CD14-positive monocyte (primary cell): Measurements from ENCODE around the gene CRISPLD2. TPM values are rescaled to one million over a fixed set of nuclear protein-coding genes. Genes with fewer than 3 reads are reported as not detected.

Experiments used
- DNase-seq, 3 donors: peaks; one replicate each; pipeline ENCODE4 v3.0.0-alpha.2; 2011 to 2022
- H2AFZ ChIP-seq: 2 replicates; pipeline ENCODE4 v1.6.0; 2012; ENCODE audit warnings: mild to moderate bottlenecking, low read depth, low read length, inconsistent platforms; ENCODE audit not compliant: insufficient read depth, poor library complexity, severe bottlenecking
- H3K27ac ChIP-seq, 2 donors: 1 replicate in 1 of 2; 2 replicates in 1 of 2; pipeline ENCODE4 v1.5.1; 2012 to 2013; ENCODE audit warnings: low read length in 2 of 2, control low read depth in 1 of 2, inconsistent platforms in 1 of 2, low read depth in 1 of 2, mild to moderate bottlenecking in 1 of 2
- H3K27me3 ChIP-seq, 2 donors: one replicate each; pipeline versions ENCODE4 v1.6.0 to v1.6.1; 2011 to 2013; ENCODE audit warnings: low read length in 2 of 2; ENCODE audit not compliant: control insufficient read depth in 2 of 2, insufficient read depth in 2 of 2
- H3K36me3 ChIP-seq, 2 donors: replicated peaks in 1 of 2; 1 replicate in 1 of 2; 2 replicates in 1 of 2; pipeline versions ENCODE4 v1.5.1 to v1.6.1; 2012 to 2013; ENCODE audit warnings: low read length in 2 of 2, control low read depth in 1 of 2, inconsistent platforms in 1 of 2, mild to moderate bottlenecking in 1 of 2; ENCODE audit not compliant: insufficient read depth in 2 of 2, control insufficient read depth in 1 of 2
- H3K4me1 ChIP-seq, 2 donors: 1 replicate in 1 of 2; 2 replicates in 1 of 2; pipeline versions ENCODE4 v1.5.1 to v1.6.1; 2012 to 2013; ENCODE audit warnings: low read length in 2 of 2, control low read depth in 1 of 2, inconsistent platforms in 1 of 2, mild to moderate bottlenecking in 1 of 2, moderate library complexity in 1 of 2; ENCODE audit not compliant: insufficient read depth in 2 of 2, control insufficient read depth in 1 of 2
- H3K4me2 ChIP-seq: replicated peaks from 2 replicates; pipeline ENCODE3; 2012; ENCODE audit warnings: low read length, moderate library complexity, mild to moderate bottlenecking; ENCODE audit not compliant: poor library complexity, severe bottlenecking; ENCODE audit errors: extremely low read depth
- H3K4me3 ChIP-seq, 3 experiments: fragments of 200-600 bp in 1 of 3; sonication (generic) in 1 of 3; replicated peaks in 1 of 3; 1 replicate in 2 of 3; 2 replicates in 1 of 3; pipeline ENCODE4 v1.5.1; 2011 to 2013; ENCODE audit warnings: low read length in 3 of 3, mild to moderate bottlenecking in 3 of 3, control low read depth in 2 of 3, low read depth in 2 of 3, inconsistent platforms in 1 of 3, moderate library complexity in 1 of 3
- H3K79me2 ChIP-seq: 2 replicates; pipeline ENCODE4 v1.6.0; 2012; ENCODE audit warnings: mild to moderate bottlenecking, control low read depth, inconsistent platforms, low read length, moderate library complexity; ENCODE audit not compliant: insufficient read depth
- H3K9ac ChIP-seq: 2 replicates; pipeline ENCODE4 v1.6.0; 2017; ENCODE audit warnings: low read length, mild to moderate bottlenecking; ENCODE audit not compliant: insufficient read depth, poor library complexity, severe bottlenecking
- H3K9me3 ChIP-seq, 2 donors: replicated peaks in 1 of 2; 1 replicate in 1 of 2; 2 replicates in 1 of 2; pipeline versions ENCODE4 v1.5.1 to v1.6.1; 2012 to 2013; ENCODE audit warnings: low read length in 2 of 2, control low read depth in 1 of 2; ENCODE audit not compliant: control insufficient read depth in 1 of 2, insufficient read depth in 1 of 2
- H4K20me1 ChIP-seq: 2 replicates; pipeline ENCODE4 v1.6.0; 2012; ENCODE audit warnings: mild to moderate bottlenecking, low read length, control low read depth, moderate library complexity; ENCODE audit not compliant: insufficient read depth
- H3K27ac Mint-ChIP-seq, 7 donors: one replicate each; pipeline ENCODE4 v1.8.0; 2020; ENCODE audit warnings: mild to moderate bottlenecking in 7 of 7, mixed read lengths in 7 of 7, moderate library complexity in 6 of 7, inconsistent platforms in 2 of 7
- H3K27me3 Mint-ChIP-seq, 3 donors: one replicate each; pipeline ENCODE4 v1.8.0; 2021 to 2022; ENCODE audit warnings: low read depth in 3 of 3, mild to moderate bottlenecking in 3 of 3, mixed read lengths in 3 of 3, moderate library complexity in 3 of 3, inconsistent platforms in 1 of 3
- H3K36me3 Mint-ChIP-seq, 2 donors: one replicate each; pipeline ENCODE4 v1.8.0; 2020; ENCODE audit warnings: mixed read lengths in 2 of 2, inconsistent platforms in 1 of 2, mild to moderate bottlenecking in 1 of 2
- H3K4me1 Mint-ChIP-seq: one replicate; pipeline ENCODE4 v1.8.0; 2020; ENCODE audit warnings: mild to moderate bottlenecking, mixed read lengths
- H3K4me3 Mint-ChIP-seq, 2 donors: one replicate each; pipeline ENCODE4 v1.8.0; 2020; ENCODE audit warnings: mild to moderate bottlenecking in 2 of 2, mixed read lengths in 2 of 2, moderate library complexity in 1 of 2
- H3K9me3 Mint-ChIP-seq, 7 donors: one replicate each; pipeline ENCODE4 v1.8.0; 2020 to 2022; ENCODE audit warnings: mixed read lengths in 7 of 7, mild to moderate bottlenecking in 6 of 7, moderate library complexity in 6 of 7, inconsistent platforms in 2 of 7
- CTCF ChIP-seq: fragments of 200-600 bp; IDR thresholded peaks from one replicate; pipeline ENCODE4 v1.8.0; 2022; ENCODE audit warnings: antibody characterized with exemption, mild to moderate bottlenecking
- WGBS: methylation state at CpG from one replicate; pipeline ENCODE4 v1.1.5; 2013; ENCODE audit warnings: missing lambda C conversion rate; ENCODE audit not compliant: insufficient coverage; 5-methylcytosine and 5-hydroxymethylcytosine counted together
- intact Hi-C, 2 donors: fragments of 100-400 bp; cut with micrococcal nuclease; formaldehyde crosslinking; loops; one replicate each; pipeline versions ENCODE4 v1.15.0 to v1.15.1; 2023
- polyA plus RNA-seq, 3 donors: library from polyadenylated mRNA; depleted of rRNA in 1 of 3; unstranded in 2 of 3; stranded (reverse) in 1 of 3; fragments of 300-500 nt in 2 of 3; fragments of >200 nt in 1 of 3; fragmentation: Illumina TruSeq in 2 of 3; gene quantifications; 1 replicate in 2 of 3; 2 replicates in 1 of 3; pipeline ENCODE4 v1.2.3, GENCODE V29; 2012 to 2021

CRISPLD2 gene
- polyA plus RNA-seq, 3 donors = 40.7 to 90.4 (median 69.0) TPM

GRCh38 chr16:84818989-84819643, 669 bp upstream of the CRISPLD2 start:
- DNase-seq = no peak
- no peak for TF ChIP-seq CTCF
- 50% methylated on average over 24 of the region's 29 CpGs for WGBS
- H3K36me3 Mint-ChIP-seq = peaks cover 14 to 25% of the 10 kb centered on the region in 2 donors
- peak overlapping the region in 2 of 7 donors; percentile 13 to 45 for H3K27ac Mint-ChIP-seq
- Histone ChIP-seq H3K9ac (peak overlapping the region; percentile 59), H3K9me3 (no peaks in the 10 kb centered on the region), H3K79me2 (peaks cover 43% of the 10 kb centered on the region), H2AFZ (no peak overlapping the region), H4K20me1 (peaks cover 42% of the 10 kb centered on the region), H3K27me3 (peaks cover 0 to 5% of the 10 kb centered on the region in 2 donors), H3K36me3 (no peaks in the 10 kb centered on the region), H3K4me2 (peak overlapping the region; percentile 81), H3K4me1 (peaks cover 50 to 56% of the 10 kb centered on the region in 2 donors), H3K4me3 (peak overlapping the region; percentile 3 to 81 (median 21)), H3K27ac (no peak overlapping the region)
- intact Hi-C loops = no loop called here
- peaks cover 0 to 5% (median 0%) of the 10 kb centered on the region in 7 donors for H3K9me3 Mint-ChIP-seq
- H3K4me3 Mint-ChIP-seq = peak overlapping the region in 1 of 2 donors; percentile 98
- peaks cover 0 to 16% (median 10%) of the 10 kb centered on the region in 3 donors for H3K27me3 Mint-ChIP-seq
- H3K4me1 Mint-ChIP-seq = peaks cover 68% of the 10 kb centered on the region

GRCh38 chr16:84820305-84820684, 510 bp downstream of the CRISPLD2 start:
- no peak overlapping the region for H2AFZ ChIP-seq
- Mint-ChIP-seq H3K27me3 (peaks cover 0 to 17% (median 9%) of the 10 kb centered on the region in 3 donors), H3K36me3 (peaks cover 14 to 34% of the 10 kb centered on the region in 2 donors), H3K9me3 (peaks cover 0 to 5% (median 0%) of the 10 kb centered on the region in 7 donors), H3K4me3 (peak overlapping the region; percentile 86 to 98), H3K27ac (peak overlapping the region; percentile 50 to 93 (median 81)), H3K4me1 (peaks cover 71% of the 10 kb centered on the region)
- intact Hi-C loops = loop anchor here (5.0 kb wide), 2 partner anchors 43 to 63 kb away; no protein-coding TSS in a partner anchor
- peak overlapping the region; percentile 51 to 89 (median 81) for H3K4me3 ChIP-seq
- peaks cover 46% of the 10 kb centered on the region for H4K20me1 ChIP-seq
- H3K36me3 ChIP-seq = no peaks in the 10 kb centered on the region
- no peaks in the 10 kb centered on the region for H3K9me3 ChIP-seq
- H3K27me3 ChIP-seq = peaks cover 0 to 5% of the 10 kb centered on the region in 2 donors
- WGBS = 69% methylated on average over 8 of the region's 8 CpGs
- no peak for DNase-seq
- H3K9ac ChIP-seq = peak overlapping the region; percentile 59
- peaks cover 49% of the 10 kb centered on the region for H3K79me2 ChIP-seq
- peak overlapping the region; percentile 81 for H3K4me2 ChIP-seq
- peaks cover 59% of the 10 kb centered on the region in 2 donors for H3K4me1 ChIP-seq
- H3K27ac ChIP-seq = peak overlapping the region in 1 of 2 donors; percentile 66
- no peak for TF ChIP-seq CTCF
